HCT116 (cell line): ENCODE data around the gene SCARF2. TPM values are rescaled to one million over a fixed set of nuclear protein-coding genes. Genes with fewer than 3 reads are reported as not detected.

ENCODE experiments used
- ATAC-seq: fragments of 200-7000 bp; cut with Tn5 transposase; 2 replicates; pipeline ENCODE4 v1.9.1; 2020; ENCODE audit warnings: mild to moderate bottlenecking, moderate library complexity
- BruUV-seq: library from RNA; stranded (reverse); fragments of 400-500 nt; replicated peaks from 2 replicates; lab custom pipeline; 2021; lab: Mats Ljungman, UMichigan
- CTCF ChIA-PET: fragments of 300-600 bp; sonication (Branson Sonifier 250); formaldehyde crosslinking; loops from one replicate; lab custom pipeline; 2021; ENCODE audit warnings: antibody characterized with exemption; lab: Charles Lee
- POLR2A ChIA-PET: fragments of 300-600, 350-600 bp; sonication (Branson Sonifier 250); formaldehyde crosslinking; loops from one replicate; lab custom pipeline; 2021; ENCODE audit warnings: antibody characterized with exemption; lab: Charles Lee
- RAD21 ChIA-PET, 2 experiments: fragments of 300-600 bp; sonication (Branson Sonifier 250); formaldehyde crosslinking; loops; one replicate each; lab custom pipeline; 2023; ENCODE audit warnings: low total read pairs in 2 of 2; ENCODE audit not compliant: uncharacterized antibody in 2 of 2, unreplicated experiment in 2 of 2, low non-redundant PET in 1 of 2; lab: Charles Lee
- DNase-seq: peaks from one replicate; pipeline ENCODE4 v3.0.0-alpha.2; 2010; ENCODE audit warnings: low read depth, low spot score
- H2AFZ ChIP-seq: fragments of 200-600 bp; shearing (Covaris generic), sonication (generic); 2 replicates; pipeline ENCODE4 v1.6.1; 2017; ENCODE audit warnings: low read depth, mixed run types, mixed read lengths, antibody characterized with exemption, low read length; ENCODE audit not compliant: poor library complexity, severe bottlenecking
- H3K27ac ChIP-seq: 2 replicates; pipeline ENCODE4 v1.5.1; 2012; ENCODE audit warnings: low read depth, low read length
- H3K27me3 ChIP-seq: fragments of 200-600 bp; sonication (generic); 2 replicates; pipeline ENCODE4 v1.6.1; 2016; ENCODE audit warnings: mixed run types, low read length, mixed read lengths; ENCODE audit not compliant: insufficient read depth
- H3K36me3 ChIP-seq, 2 experiments: fragments of 200-500 bp in 1 of 2; fragments of 200-600 bp in 1 of 2; sonication (Bioruptor generic) in 1 of 2; sonication (generic) in 1 of 2; 2 replicates each; pipeline versions ENCODE4 v1.5.1 to v1.6.1; 2014 to 2016; ENCODE audit warnings: low read length in 2 of 2, inconsistent platforms in 1 of 2, mixed read lengths in 1 of 2, mixed run types in 1 of 2; ENCODE audit not compliant: insufficient read depth in 2 of 2, control insufficient read depth in 1 of 2
- H3K4me1 ChIP-seq, 2 experiments: fragments of 200-600 bp in 1 of 2; sonication (generic) in 1 of 2; 2 replicates each; pipeline versions ENCODE4 v1.5.1 to v1.6.1; 2012 to 2017; ENCODE audit warnings: low read length in 2 of 2, inconsistent platforms in 1 of 2, mild to moderate bottlenecking in 1 of 2, mixed read lengths in 1 of 2, mixed run types in 1 of 2, moderate library complexity in 1 of 2; ENCODE audit not compliant: insufficient read depth in 2 of 2, control insufficient read depth in 1 of 2
- H3K4me2 ChIP-seq: fragments of 200-600 bp; sonication (generic); 2 replicates; pipeline ENCODE4 v1.6.1; 2017; ENCODE audit warnings: mixed run types, low read length, mixed read lengths
- H3K4me3 ChIP-seq, 2 experiments: fragments of 200-600 bp in 1 of 2; sonication (generic) in 1 of 2; replicated peaks in 1 of 2; 2 replicates each; pipeline ENCODE4 v1.5.1; 2011 to 2016; ENCODE audit warnings: low read length in 2 of 2, control low read depth in 1 of 2, low read depth in 1 of 2, mild to moderate bottlenecking in 1 of 2, mixed read lengths in 1 of 2, mixed run types in 1 of 2
- H3K79me2 ChIP-seq: fragments of 200-600 bp; sonication (generic); 2 replicates; pipeline ENCODE4 v1.6.1; 2017; ENCODE audit warnings: mild to moderate bottlenecking, mixed run types, low read length, moderate library complexity, mixed read lengths; ENCODE audit not compliant: insufficient read depth
- H3K9ac ChIP-seq: fragments of 200-600 bp; sonication (generic); 2 replicates; pipeline ENCODE4 v1.6.1; 2016; ENCODE audit warnings: low read length, mixed read lengths
- H3K9me2 ChIP-seq: fragments of 200-600 bp; sonication (generic), shearing (Covaris generic); 2 replicates; pipeline ENCODE4 v1.6.1; 2017; ENCODE audit warnings: mixed run types, mild to moderate bottlenecking, moderate library complexity; ENCODE audit not compliant: insufficient read depth
- H3K9me3 ChIP-seq, 2 experiments: fragments of 200-500 bp in 1 of 2; fragments of 200-600 bp in 1 of 2; sonication (Bioruptor generic) in 1 of 2; sonication (generic) in 1 of 2; 2 replicates each; pipeline ENCODE4 v1.6.1; 2014 to 2017; ENCODE audit warnings: low read length in 2 of 2, mixed read lengths in 2 of 2, inconsistent platforms in 1 of 2, low read depth in 1 of 2, mild to moderate bottlenecking in 1 of 2, mixed run types in 1 of 2, moderate library complexity in 1 of 2; ENCODE audit not compliant: control insufficient read depth in 1 of 2, insufficient read depth in 1 of 2
- H4K20me1 ChIP-seq: fragments of 200-600 bp; sonication (generic), shearing (Covaris generic); 2 replicates; pipeline ENCODE4 v1.6.1; 2017; ENCODE audit warnings: mixed run types, mild to moderate bottlenecking, moderate library complexity; ENCODE audit not compliant: insufficient read depth
- CBX3 ChIP-seq: IDR thresholded peaks from 2 replicates; pipeline ENCODE4 v1.6.1; 2012; ENCODE audit warnings: low read depth
- CEBPB ChIP-seq: IDR thresholded peaks from 2 replicates; pipeline ENCODE4 v1.6.1; 2012; ENCODE audit warnings: low read depth
- EGR1 ChIP-seq: IDR thresholded peaks from 2 replicates; pipeline ENCODE4 v1.6.1; 2012; ENCODE audit warnings: low read depth
- EZH2 ChIP-seq: fragments of 200-600 bp; sonication (generic); IDR thresholded peaks from 2 replicates; pipeline ENCODE4 v1.6.1; 2017; ENCODE audit warnings: antibody characterized with exemption, mixed run types
- POLR2A ChIP-seq: IDR thresholded peaks from 2 replicates; pipeline ENCODE4 v1.7.0; 2011; ENCODE audit warnings: borderline replicate concordance; ENCODE audit not compliant: insufficient read depth, insufficient read length; ENCODE audit errors: extremely low read depth
- RAD21 ChIP-seq: IDR thresholded peaks from 2 replicates; pipeline ENCODE4 v1.6.1; 2012; ENCODE audit warnings: low read depth, mild to moderate bottlenecking
- REST ChIP-seq: IDR thresholded peaks from 2 replicates; pipeline ENCODE4 v1.6.1; 2012; ENCODE audit warnings: low read depth
- SIN3A ChIP-seq: IDR thresholded peaks from 2 replicates; pipeline ENCODE4 v1.6.1; 2012; ENCODE audit warnings: low read depth
- SRF ChIP-seq: IDR thresholded peaks from 2 replicates; pipeline ENCODE4 v1.6.1; 2012; ENCODE audit warnings: low read depth
- TCF7L2 ChIP-seq: IDR thresholded peaks from 2 replicates; pipeline ENCODE4 v1.7.0; 2011; ENCODE audit warnings: borderline replicate concordance, inconsistent platforms; ENCODE audit not compliant: insufficient read depth, insufficient read length; ENCODE audit errors: extremely low read depth
- YY1 ChIP-seq: IDR thresholded peaks from 2 replicates; pipeline ENCODE4 v1.6.1; 2011; ENCODE audit warnings: low read length, low read depth, moderate library complexity, mild to moderate bottlenecking; ENCODE audit not compliant: insufficient replicate concordance; ENCODE audit errors: extremely low read depth
- ZFX ChIP-seq: fragments of 450-650 bp; IDR thresholded peaks from 2 replicates; pipeline ENCODE4 v1.6.1; 2017
- ZNF274 ChIP-seq: fragments of 200-500 bp; sonication (Bioruptor generic); IDR thresholded peaks from 2 replicates; pipeline ENCODE4 v1.6.1; 2014; ENCODE audit warnings: mild to moderate bottlenecking, low read depth, low read length, inconsistent platforms
- intact Hi-C: fragments of 100-400 bp; cut with micrococcal nuclease; formaldehyde crosslinking; loops from 2 replicates; pipeline ENCODE4 v1.10.0; 2022
- total RNA-seq: library from RNA; stranded (reverse); gene quantifications from one replicate; pipeline ENCODE4 v1.2.1, GENCODE V29; 2021; ENCODE audit not compliant: unreplicated experiment
- TF ChIP-seq, protein P1 (sequence below): IDR thresholded peaks from 2 replicates; pipeline ENCODE4 v1.6.1; 2012
- TF ChIP-seq, protein P2 (sequence below): IDR thresholded peaks from 2 replicates; pipeline ENCODE4 v1.6.1; 2011; ENCODE audit warnings: mild to moderate bottlenecking, low read length, moderate library complexity; ENCODE audit not compliant: insufficient replicate concordance; ENCODE audit errors: extremely low read depth
- TF ChIP-seq, protein P3 (sequence below), 3 experiments: fragments of 200-600 bp in 1 of 3; sonication (generic) in 1 of 3; IDR thresholded peaks in 2 of 3; conservative IDR thresholded peaks in 1 of 3; 2 replicates each; pipeline ENCODE4 v1.5.1; 2012 to 2017; ENCODE audit warnings: low read depth in 2 of 3, low read length in 2 of 3, antibody characterized with exemption in 1 of 3, borderline replicate concordance in 1 of 3, control low read depth in 1 of 3, mild to moderate bottlenecking in 1 of 3, mixed read lengths in 1 of 3, mixed run types in 1 of 3, moderate library complexity in 1 of 3; ENCODE audit not compliant: insufficient read depth in 1 of 3

SCARF2 gene
- total RNA-seq, 1 experiment from 2014 or later, result 2.5 TPM

- intact Hi-C loops, result loop anchor here (1.0 to 5.0 kb wide), 3 partner anchors 25 to 299 kb away; no protein-coding TSS in a partner anchor
- peaks cover 0 to 3% of the 10 kb centered on the region in 2 experiments; a peak in 1 of 4 replicates for H3K4me1 ChIP-seq
- no peaks in the 10 kb centered on the region for H3K9me3 ChIP-seq
- no peak for ATAC-seq
- no peaks in the 10 kb centered on the region for H4K20me1 ChIP-seq
- ChIA-PET POLR2A (interaction anchor here (1.4 kb wide), 1 partner anchor 39 kb away, joined by 3 read pairs; no protein-coding TSS in a partner anchor), RAD21 (interaction anchor here (1.4 to 1.5 kb wide), 2 partner anchors 38 kb away, joined by 10 to 11 read pairs; no protein-coding TSS in a partner anchor), CTCF (interaction anchor here (0.7 to 3.4 kb wide), 7 partner anchors 16 to 300 kb away, joined by 3 to 62 read pairs (median 3); partner anchors contain the start of gene DGCR6L)
- no peaks in the 10 kb centered on the region; a peak in 1 of 4 replicates for H3K36me3 ChIP-seq
- no peak overlapping the region for H3K4me3 ChIP-seq
- no peak for DNase-seq
- no peak for TF ChIP-seq ZNF274
- TF ChIP-seq SIN3A, result no peak
- no peak for TF ChIP-seq EGR1
- TF ChIP-seq YY1, result no peak
- TF ChIP-seq, protein P1, sequence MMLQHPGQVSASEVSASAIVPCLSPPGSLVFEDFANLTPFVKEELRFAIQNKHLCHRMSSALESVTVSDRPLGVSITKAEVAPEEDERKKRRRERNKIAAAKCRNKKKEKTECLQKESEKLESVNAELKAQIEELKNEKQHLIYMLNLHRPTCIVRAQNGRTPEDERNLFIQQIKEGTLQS, result no peak
- no peak for TF ChIP-seq POLR2A
- no peak for TF ChIP-seq TCF7L2
- TF ChIP-seq EZH2, result no peak
- TF ChIP-seq, protein P2, sequence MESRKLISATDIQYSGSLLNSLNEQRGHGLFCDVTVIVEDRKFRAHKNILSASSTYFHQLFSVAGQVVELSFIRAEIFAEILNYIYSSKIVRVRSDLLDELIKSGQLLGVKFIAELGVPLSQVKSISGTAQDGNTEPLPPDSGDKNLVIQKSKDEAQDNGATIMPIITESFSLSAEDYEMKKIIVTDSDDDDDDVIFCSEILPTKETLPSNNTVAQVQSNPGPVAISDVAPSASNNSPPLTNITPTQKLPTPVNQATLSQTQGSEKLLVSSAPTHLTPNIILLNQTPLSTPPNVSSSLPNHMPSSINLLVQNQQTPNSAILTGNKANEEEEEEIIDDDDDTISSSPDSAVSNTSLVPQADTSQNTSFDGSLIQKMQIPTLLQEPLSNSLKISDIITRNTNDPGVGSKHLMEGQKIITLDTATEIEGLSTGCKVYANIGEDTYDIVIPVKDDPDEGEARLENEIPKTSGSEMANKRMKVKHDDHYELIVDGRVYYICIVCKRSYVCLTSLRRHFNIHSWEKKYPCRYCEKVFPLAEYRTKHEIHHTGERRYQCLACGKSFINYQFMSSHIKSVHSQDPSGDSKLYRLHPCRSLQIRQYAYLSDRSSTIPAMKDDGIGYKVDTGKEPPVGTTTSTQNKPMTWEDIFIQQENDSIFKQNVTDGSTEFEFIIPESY, result no peak
- no peak for TF ChIP-seq CEBPB
- TF ChIP-seq REST, result no peak
- no peak for TF ChIP-seq ZFX
- no peak for TF ChIP-seq CBX3
- TF ChIP-seq RAD21, result no peak
- TF ChIP-seq, protein P3, sequence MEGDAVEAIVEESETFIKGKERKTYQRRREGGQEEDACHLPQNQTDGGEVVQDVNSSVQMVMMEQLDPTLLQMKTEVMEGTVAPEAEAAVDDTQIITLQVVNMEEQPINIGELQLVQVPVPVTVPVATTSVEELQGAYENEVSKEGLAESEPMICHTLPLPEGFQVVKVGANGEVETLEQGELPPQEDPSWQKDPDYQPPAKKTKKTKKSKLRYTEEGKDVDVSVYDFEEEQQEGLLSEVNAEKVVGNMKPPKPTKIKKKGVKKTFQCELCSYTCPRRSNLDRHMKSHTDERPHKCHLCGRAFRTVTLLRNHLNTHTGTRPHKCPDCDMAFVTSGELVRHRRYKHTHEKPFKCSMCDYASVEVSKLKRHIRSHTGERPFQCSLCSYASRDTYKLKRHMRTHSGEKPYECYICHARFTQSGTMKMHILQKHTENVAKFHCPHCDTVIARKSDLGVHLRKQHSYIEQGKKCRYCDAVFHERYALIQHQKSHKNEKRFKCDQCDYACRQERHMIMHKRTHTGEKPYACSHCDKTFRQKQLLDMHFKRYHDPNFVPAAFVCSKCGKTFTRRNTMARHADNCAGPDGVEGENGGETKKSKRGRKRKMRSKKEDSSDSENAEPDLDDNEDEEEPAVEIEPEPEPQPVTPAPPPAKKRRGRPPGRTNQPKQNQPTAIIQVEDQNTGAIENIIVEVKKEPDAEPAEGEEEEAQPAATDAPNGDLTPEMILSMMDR (IDR thresholded peaks at IDR 0.05 in 2 of 3, conservative IDR thresholded peaks at IDR 0.05 in 1 of 3; ENCODE audit: borderline replicate concordance in 1 of 3, insufficient read depth in 1 of 3, low read depth in 2 of 3, low read length in 2 of 3), result no peak
- TF ChIP-seq SRF, result no peak
- no peaks in the 10 kb centered on the region for H3K9me2 ChIP-seq
- H3K79me2 ChIP-seq, result no peaks in the 10 kb centered on the region
- no peak overlapping the region for H3K9ac ChIP-seq
- H3K4me2 ChIP-seq, result no peak overlapping the region
- H3K27me3 ChIP-seq, result no peaks in the 10 kb centered on the region
- no peak overlapping the region for H3K27ac ChIP-seq
- no peak overlapping the region for H2AFZ ChIP-seq
- BruUV-seq, result no TSS peak
Measured at GRCh38 chr22:20456722-20457076, 19.1 kb upstream of the SCARF2 start.
